GM23338 (cell line): Measurements from ENCODE around the gene NKD1. TPM values are rescaled to one million over a fixed set of nuclear protein-coding genes. Genes with fewer than 3 reads are reported as not detected.

Experiments
- ATAC-seq: fragments of 200-7000 bp; cut with Tn5 transposase; 3 replicates; pipeline ENCODE4 v1.9.1; 2020
- DNase-seq: peaks from one replicate; pipeline ENCODE4 v3.0.0-alpha.2; 2015; ENCODE audit warnings: low spot score
- H2AFZ ChIP-seq: fragments of 200-600 bp; sonication (generic); 2 replicates; pipeline ENCODE4 v1.8.0; 2016; ENCODE audit warnings: antibody characterized with exemption, mild to moderate bottlenecking, moderate library complexity
- H3F3A ChIP-seq: fragments of 200-600 bp; sonication (generic); replicated peaks from 2 replicates; pipeline ENCODE4 v1.8.0; 2017; ENCODE audit warnings: antibody characterized with exemption, mixed run types, low read depth
- H3K27ac ChIP-seq: fragments of 200-600 bp; sonication (generic); 2 replicates; pipeline ENCODE4 v1.6.1; 2016; ENCODE audit warnings: low read depth
- H3K27me3 ChIP-seq: fragments of 200-600 bp; sonication (generic); 2 replicates; pipeline ENCODE4 v1.8.0; 2016; ENCODE audit warnings: mild to moderate bottlenecking, mixed run types, moderate library complexity; ENCODE audit not compliant: insufficient read depth
- H3K36me3 ChIP-seq: fragments of 200-600 bp; sonication (generic); 2 replicates; pipeline ENCODE4 v1.8.0; 2016; ENCODE audit warnings: mild to moderate bottlenecking; ENCODE audit not compliant: insufficient read depth
- H3K4me1 ChIP-seq: fragments of 200-600 bp; sonication (generic); 2 replicates; pipeline ENCODE4 v1.8.0; 2016; ENCODE audit warnings: mild to moderate bottlenecking, moderate library complexity; ENCODE audit not compliant: insufficient read depth
- H3K4me2 ChIP-seq: fragments of 200-600 bp; sonication (generic); 2 replicates; pipeline ENCODE4 v1.7.1; 2017; ENCODE audit warnings: mixed run types
- H3K4me3 ChIP-seq: fragments of 200-600 bp; sonication (generic); 2 replicates; pipeline ENCODE4 v1.6.1; 2016; ENCODE audit warnings: mixed run types
- H3K79me2 ChIP-seq: fragments of 200-600 bp; sonication (generic); replicated peaks from 2 replicates; pipeline ENCODE4 v1.8.0; 2017; ENCODE audit warnings: mild to moderate bottlenecking; ENCODE audit not compliant: insufficient read depth
- H3K9me2 ChIP-seq: fragments of 200-600 bp; sonication (generic); 2 replicates; pipeline ENCODE4 v1.8.0; 2017; ENCODE audit not compliant: insufficient read depth
- H4K20me1 ChIP-seq: fragments of 200-600 bp; sonication (generic); replicated peaks from 2 replicates; pipeline ENCODE4 v1.8.0; 2017; ENCODE audit warnings: mild to moderate bottlenecking; ENCODE audit not compliant: insufficient read depth
- H3K27ac Mint-ChIP-seq: 2 replicates; pipeline ENCODE4 v1.8.0; 2020; ENCODE audit warnings: inconsistent platforms, mild to moderate bottlenecking, moderate library complexity, mixed read lengths
- H3K27me3 Mint-ChIP-seq: 3 replicates; pipeline ENCODE4 v1.8.0; 2022; ENCODE audit warnings: low read depth, mild to moderate bottlenecking, moderate library complexity, mixed read lengths, inconsistent platforms; ENCODE audit not compliant: insufficient read depth, poor library complexity
- H3K36me3 Mint-ChIP-seq: 3 replicates; pipeline ENCODE4 v1.8.0; 2021; ENCODE audit warnings: low read depth, mild to moderate bottlenecking, inconsistent platforms, moderate library complexity, mixed read lengths
- H3K4me1 Mint-ChIP-seq: 3 replicates; pipeline ENCODE4 v1.8.0; 2020; ENCODE audit warnings: mild to moderate bottlenecking, inconsistent platforms, mixed read lengths
- H3K4me3 Mint-ChIP-seq: 3 replicates; pipeline ENCODE4 v1.8.0; 2021; ENCODE audit warnings: moderate library complexity, mild to moderate bottlenecking, inconsistent platforms, mixed read lengths
- H3K9me3 Mint-ChIP-seq: 3 replicates; pipeline ENCODE4 v1.8.0; 2020; ENCODE audit warnings: moderate library complexity, mild to moderate bottlenecking, inconsistent platforms, mixed read lengths
- STAT1 ChIP-seq: IDR thresholded peaks from one replicate; pipeline ENCODE4 v1.6.1; 2016; ENCODE audit warnings: antibody characterized with exemption; ENCODE audit not compliant: unreplicated experiment
- ZNF462 ChIP-seq: fragments of 250-450 bp; sonication (Bioruptor Pico); IDR thresholded peaks from 2 replicates; pipeline ENCODE4 v1.5.0; 2020; ENCODE audit warnings: mild to moderate bottlenecking, moderate library complexity
- polyA plus RNA-seq: library from polyadenylated mRNA; unstranded; fragments of >200 nt; fragmentation: Nextera tagmentation; extraction: Ambion mirVana; gene quantifications from 2 replicates; pipeline ENCODE4 v1.2.1, GENCODE V29; 2016
- total RNA-seq: library from RNA; depleted of rRNA; stranded (reverse); fragments of >200 nt; shearing (Covaris generic); gene quantifications from 2 replicates; pipeline ENCODE4 v1.2.3, GENCODE V29; 2014
- TF ChIP-seq, protein P1 (sequence below), 2 experiments: fragments of 200-600 bp in 1 of 2; sonication (generic) in 1 of 2; conservative IDR thresholded peaks; 2 replicates each; pipeline versions ENCODE4 v1.5.1 to v1.6.1; 2016 to 2017; ENCODE audit warnings: antibody characterized with exemption in 2 of 2, low read depth in 2 of 2, mild to moderate bottlenecking in 2 of 2, moderate library complexity in 1 of 2
- TF ChIP-seq, protein P2 (sequence below): IDR thresholded peaks from one replicate; pipeline ENCODE4 v1.6.1; 2018; ENCODE audit warnings: antibody characterized with exemption; ENCODE audit not compliant: unreplicated experiment

Gene NKD1
- total and polyA plus RNA-seq, 2 experiments from 2014 or later = 2.1 to 2.3 TPM

DNA sequence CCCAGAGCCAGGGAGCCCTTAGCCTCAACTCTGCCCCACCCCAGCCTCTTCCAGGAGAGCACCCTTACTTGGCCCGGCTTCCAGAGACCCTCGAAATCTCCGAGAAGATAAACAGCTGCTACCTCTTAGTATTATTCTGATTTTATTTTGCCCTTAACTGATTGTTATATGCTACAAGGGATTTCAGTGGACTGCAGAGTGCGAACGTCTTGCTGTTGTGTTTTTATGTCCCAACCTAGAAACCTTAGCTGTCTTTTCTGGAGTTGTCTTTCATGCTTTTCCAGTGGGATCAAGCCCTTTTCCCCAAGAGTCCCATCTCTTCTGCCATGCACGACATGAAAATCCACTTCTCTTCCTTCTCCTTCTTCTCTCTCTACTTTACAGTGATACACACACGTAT is 85.9 kb downstream of the NKD1 start:
- Histone ChIP-seq H3K27ac (no peak overlapping the region), H3K79me2 (no peaks in the 10 kb centered on the region), H3K9me2 (no peaks in the 10 kb centered on the region), H3K4me3 (no peak overlapping the region), H3K27me3 (no peaks in the 10 kb centered on the region), H3K4me1 (no peaks in the 10 kb centered on the region), H3K4me2 (no peak overlapping the region), H2AFZ (no peak overlapping the region), H3F3A (no peaks in the 10 kb centered on the region), H3K36me3 (no peaks in the 10 kb centered on the region), H4K20me1 (no peaks in the 10 kb centered on the region)
- Mint-ChIP-seq H3K9me3 (no peaks in the 10 kb centered on the region), H3K4me3 (no peak overlapping the region), H3K27ac (no peak overlapping the region), H3K36me3 (no peaks in the 10 kb centered on the region), H3K27me3 (peaks cover 1% of the 10 kb centered on the region), H3K4me1 (no peaks in the 10 kb centered on the region)
- ATAC-seq (no peak), DNase-seq (no peak)
- TF ChIP-seq, protein P1, sequence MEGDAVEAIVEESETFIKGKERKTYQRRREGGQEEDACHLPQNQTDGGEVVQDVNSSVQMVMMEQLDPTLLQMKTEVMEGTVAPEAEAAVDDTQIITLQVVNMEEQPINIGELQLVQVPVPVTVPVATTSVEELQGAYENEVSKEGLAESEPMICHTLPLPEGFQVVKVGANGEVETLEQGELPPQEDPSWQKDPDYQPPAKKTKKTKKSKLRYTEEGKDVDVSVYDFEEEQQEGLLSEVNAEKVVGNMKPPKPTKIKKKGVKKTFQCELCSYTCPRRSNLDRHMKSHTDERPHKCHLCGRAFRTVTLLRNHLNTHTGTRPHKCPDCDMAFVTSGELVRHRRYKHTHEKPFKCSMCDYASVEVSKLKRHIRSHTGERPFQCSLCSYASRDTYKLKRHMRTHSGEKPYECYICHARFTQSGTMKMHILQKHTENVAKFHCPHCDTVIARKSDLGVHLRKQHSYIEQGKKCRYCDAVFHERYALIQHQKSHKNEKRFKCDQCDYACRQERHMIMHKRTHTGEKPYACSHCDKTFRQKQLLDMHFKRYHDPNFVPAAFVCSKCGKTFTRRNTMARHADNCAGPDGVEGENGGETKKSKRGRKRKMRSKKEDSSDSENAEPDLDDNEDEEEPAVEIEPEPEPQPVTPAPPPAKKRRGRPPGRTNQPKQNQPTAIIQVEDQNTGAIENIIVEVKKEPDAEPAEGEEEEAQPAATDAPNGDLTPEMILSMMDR (conservative IDR thresholded peaks at IDR 0.05; ENCODE audit: low read depth in 2 of 2) = no peak
- no peak for TF ChIP-seq STAT1
- TF ChIP-seq ZNF462 = no peak
- TF ChIP-seq, protein P2, sequence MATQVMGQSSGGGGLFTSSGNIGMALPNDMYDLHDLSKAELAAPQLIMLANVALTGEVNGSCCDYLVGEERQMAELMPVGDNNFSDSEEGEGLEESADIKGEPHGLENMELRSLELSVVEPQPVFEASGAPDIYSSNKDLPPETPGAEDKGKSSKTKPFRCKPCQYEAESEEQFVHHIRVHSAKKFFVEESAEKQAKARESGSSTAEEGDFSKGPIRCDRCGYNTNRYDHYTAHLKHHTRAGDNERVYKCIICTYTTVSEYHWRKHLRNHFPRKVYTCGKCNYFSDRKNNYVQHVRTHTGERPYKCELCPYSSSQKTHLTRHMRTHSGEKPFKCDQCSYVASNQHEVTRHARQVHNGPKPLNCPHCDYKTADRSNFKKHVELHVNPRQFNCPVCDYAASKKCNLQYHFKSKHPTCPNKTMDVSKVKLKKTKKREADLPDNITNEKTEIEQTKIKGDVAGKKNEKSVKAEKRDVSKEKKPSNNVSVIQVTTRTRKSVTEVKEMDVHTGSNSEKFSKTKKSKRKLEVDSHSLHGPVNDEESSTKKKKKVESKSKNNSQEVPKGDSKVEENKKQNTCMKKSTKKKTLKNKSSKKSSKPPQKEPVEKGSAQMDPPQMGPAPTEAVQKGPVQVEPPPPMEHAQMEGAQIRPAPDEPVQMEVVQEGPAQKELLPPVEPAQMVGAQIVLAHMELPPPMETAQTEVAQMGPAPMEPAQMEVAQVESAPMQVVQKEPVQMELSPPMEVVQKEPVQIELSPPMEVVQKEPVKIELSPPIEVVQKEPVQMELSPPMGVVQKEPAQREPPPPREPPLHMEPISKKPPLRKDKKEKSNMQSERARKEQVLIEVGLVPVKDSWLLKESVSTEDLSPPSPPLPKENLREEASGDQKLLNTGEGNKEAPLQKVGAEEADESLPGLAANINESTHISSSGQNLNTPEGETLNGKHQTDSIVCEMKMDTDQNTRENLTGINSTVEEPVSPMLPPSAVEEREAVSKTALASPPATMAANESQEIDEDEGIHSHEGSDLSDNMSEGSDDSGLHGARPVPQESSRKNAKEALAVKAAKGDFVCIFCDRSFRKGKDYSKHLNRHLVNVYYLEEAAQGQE = no peak
